GM11168 (cell line): ENCODE results near the gene BACH2.
"Not testable (repeated sequence)": the region's sequence is repeated elsewhere in the genome, so short reads cannot be mapped to it uniquely, and the experiment has no call there.

ENCODE experiments used
- in situ Hi-C: fragments of 300-500 bp; cut with MboI; formaldehyde crosslinking; loops from one replicate; pipeline ENCODE4 v1.12.0; 2022; ENCODE audit warnings: low sequenced_read_pairs; ENCODE audit not compliant: unreplicated experiment

Gene BACH2

GRCh38 chr6:90136837-90137568, 159.6 kb downstream of the BACH2 start:
- in situ Hi-C loops = no loop called here

- in situ Hi-C loops = no loop called here
Observed at GRCh38 chr6:90136176-90136575, 160.5 kb downstream of the BACH2 start.

- in situ Hi-C loops = no loop called here
Observed at GRCh38 chr6:90135667-90136066, 161.0 kb downstream of the BACH2 start.

- in situ Hi-C loops = not testable (repeated sequence)
Observed at GRCh38 chr6:90133664-90134063, 163.0 kb downstream of the BACH2 start.

- in situ Hi-C loops = no loop called here
Observed at GRCh38 chr6:90131614-90132423, 164.8 kb downstream of the BACH2 start.

GRCh38 chr6:90131125-90131524, 165.5 kb downstream of the BACH2 start:
- in situ Hi-C loops = no loop called here

GRCh38 chr6:90128687-90129086, 168.0 kb downstream of the BACH2 start:
- in situ Hi-C loops = not testable (repeated sequence)

GRCh38 chr6:90127595-90127994, 169.0 kb downstream of the BACH2 start:
- in situ Hi-C loops = no loop called here

GRCh38 chr6:90126839-90127238, 169.8 kb downstream of the BACH2 start:
- in situ Hi-C loops = no loop called here

- in situ Hi-C loops = no loop called here
Observed at GRCh38 chr6:90126181-90126580, 170.5 kb downstream of the BACH2 start.

- in situ Hi-C loops = no loop called here
Observed at GRCh38 chr6:90124874-90125510, 171.7 kb downstream of the BACH2 start.

- in situ Hi-C loops = no loop called here
Observed at GRCh38 chr6:90123831-90124230, 172.8 kb downstream of the BACH2 start.

- in situ Hi-C loops = no loop called here
Observed at GRCh38 chr6:90121982-90122381, 174.7 kb downstream of the BACH2 start.

GRCh38 chr6:90120327-90120726, 176.3 kb downstream of the BACH2 start:
- in situ Hi-C loops = no loop called here

- in situ Hi-C loops = loop anchor here (5.0 kb wide), 1 partner anchor 37 kb away; no protein-coding TSS in a partner anchor
Observed at GRCh38 chr6:90119618-90120017, 177.0 kb downstream of the BACH2 start.

- in situ Hi-C loops = loop anchor here (5.0 kb wide), 1 partner anchor 36 kb away; no protein-coding TSS in a partner anchor
Observed at GRCh38 chr6:90118581-90118980, 178.1 kb downstream of the BACH2 start.

GRCh38 chr6:90118069-90118468, 178.6 kb downstream of the BACH2 start:
- in situ Hi-C loops = loop anchor here (5.0 kb wide), 1 partner anchor 36 kb away; no protein-coding TSS in a partner anchor

- in situ Hi-C loops = loop anchor here (5.0 kb wide), 1 partner anchor 34 kb away; no protein-coding TSS in a partner anchor
Observed at GRCh38 chr6:90116126-90116525, 180.5 kb downstream of the BACH2 start.

GRCh38 chr6:90113389-90113788, 183.3 kb downstream of the BACH2 start:
- in situ Hi-C loops = no loop called here

GRCh38 chr6:90111387-90111786, 185.3 kb downstream of the BACH2 start:
- in situ Hi-C loops = no loop called here

- in situ Hi-C loops = no loop called here
Observed at GRCh38 chr6:90110971-90111370, 185.7 kb downstream of the BACH2 start.
